GM12878 (cell line): ENCODE data around the gene LMAN2L. TPM values are rescaled to one million over a fixed set of nuclear protein-coding genes. Genes with fewer than 3 reads are reported as not detected.

Source experiments
- ATAC-seq: fragments of 200-7000 bp; cut with Tn5 transposase; 3 replicates; pipeline ENCODE4 v1.9.1; 2020; ENCODE audit warnings: mild to moderate bottlenecking, moderate library complexity
- BruUV-seq: library from RNA; stranded (reverse); fragments of 400-500 nt; replicated peaks from 2 replicates; lab custom pipeline; 2021; lab: Mats Ljungman, UMichigan
- CTCF ChIA-PET: fragments of 300-600 bp; sonication (Branson Sonifier 250); formaldehyde crosslinking; extraction: SDS; loops from one replicate; lab custom pipeline; 2021; ENCODE audit warnings: inconsistent platforms; lab: Yijun Ruan, JAX
- POLR2A ChIA-PET: fragments of 350-600 bp; formaldehyde crosslinking; extraction: SDS; loops from one replicate; lab custom pipeline; 2021; ENCODE audit warnings: inconsistent platforms; lab: Charles Lee
- RAD21 ChIA-PET: fragments of 300-600 bp; sonication (Branson Sonifier 250); formaldehyde crosslinking; loops from one replicate; lab custom pipeline; 2023; ENCODE audit warnings: antibody characterized with exemption; ENCODE audit not compliant: unreplicated experiment; lab: Charles Lee
- SMC1A ChIA-PET: fragments of 300-600 bp; sonication (Branson Sonifier 250); formaldehyde crosslinking; loops from one replicate; lab custom pipeline; 2023; ENCODE audit not compliant: unreplicated experiment, uncharacterized antibody; lab: Charles Lee
- DNase-seq: peaks from one replicate; pipeline ENCODE4 v3.0.0-alpha.2; 2011; ENCODE audit warnings: low read depth, low spot score
- FAIRE-seq: peaks from 3 replicates; lab custom pipeline; 2011; peaks lifted over from hg19 to GRCh38; lab: Jason Lieb, UNC
- H2AFZ ChIP-seq: 2 replicates; pipeline ENCODE4 v1.6.0; 2011; ENCODE audit warnings: low read depth, low read length, control low read depth; ENCODE audit not compliant: control insufficient read depth
- H3K27ac ChIP-seq: 2 replicates; pipeline ENCODE4 v1.5.1; 2011; ENCODE audit warnings: control low read depth; ENCODE audit not compliant: control insufficient read depth, insufficient read depth
- H3K27me3 ChIP-seq, 2 experiments: replicated peaks in 1 of 2; 2 replicates each; pipeline versions ENCODE4 v1.6.0 to v1.6.1; 2011; ENCODE audit warnings: low read length in 1 of 2; ENCODE audit not compliant: control insufficient read depth in 2 of 2, insufficient read depth in 2 of 2
- H3K36me3 ChIP-seq, 2 experiments: 2 replicates each; pipeline ENCODE4 v1.5.1; 2011; ENCODE audit warnings: low read length in 1 of 2; ENCODE audit not compliant: control insufficient read depth in 2 of 2, insufficient read depth in 2 of 2
- H3K4me1 ChIP-seq: 2 replicates; pipeline ENCODE4 v1.6.1; 2011; ENCODE audit warnings: mild to moderate bottlenecking, low read length, moderate library complexity, mixed read lengths; ENCODE audit not compliant: control insufficient read depth, insufficient read depth
- H3K4me2 ChIP-seq: 2 replicates; pipeline ENCODE4 v1.6.0; 2011; ENCODE audit warnings: control low read depth; ENCODE audit not compliant: control insufficient read depth, insufficient read depth
- H3K4me3 ChIP-seq: fragments of 200-600 bp; sonication (generic); 2 replicates; pipeline ENCODE4 v1.5.1; 2016
- H3K79me2 ChIP-seq: 2 replicates; pipeline ENCODE4 v1.6.0; 2011; ENCODE audit warnings: low read length; ENCODE audit not compliant: control insufficient read depth, insufficient read depth
- H3K9ac ChIP-seq: 2 replicates; pipeline ENCODE4 v1.8.0; 2011; ENCODE audit warnings: low read length, control low read depth, mixed read lengths; ENCODE audit not compliant: control insufficient read depth, insufficient read depth
- H3K9me3 ChIP-seq: replicated peaks from 3 replicates; pipeline ENCODE4 v1.5.1; 2011; ENCODE audit warnings: mild to moderate bottlenecking, low read length; ENCODE audit not compliant: control insufficient read depth, insufficient read depth
- H4K20me1 ChIP-seq: 2 replicates; pipeline ENCODE4 v1.6.0; 2011; ENCODE audit not compliant: control insufficient read depth, insufficient read depth
- ASH2L ChIP-seq: fragments of 300-600, 200-600 bp; sonication (generic); IDR thresholded peaks from 2 replicates; pipeline ENCODE4 v1.6.1; 2017; ENCODE audit warnings: low read depth, mild to moderate bottlenecking, borderline replicate concordance
- BCLAF1 ChIP-seq: fragments of 450-650 bp; IDR thresholded peaks from 2 replicates; pipeline ENCODE4 v1.6.1; 2017; ENCODE audit warnings: antibody characterized with exemption, mild to moderate bottlenecking, moderate library complexity
- CREM ChIP-seq: IDR thresholded peaks from 2 replicates; pipeline ENCODE4 v1.6.1; 2014; ENCODE audit warnings: antibody characterized with exemption, low read depth
- IKZF2 ChIP-seq, 2 experiments: fragments of 450-650 bp; IDR thresholded peaks; 2 replicates each; pipeline ENCODE4 v1.6.1; 2017; ENCODE audit warnings: mild to moderate bottlenecking in 2 of 2, moderate library complexity in 2 of 2
- JUNB ChIP-seq: IDR thresholded peaks from 2 replicates; pipeline ENCODE4 v1.6.1; 2016; ENCODE audit warnings: antibody characterized with exemption, mild to moderate bottlenecking
- KLF5 ChIP-seq: fragments of 450-650 bp; IDR thresholded peaks from 2 replicates; pipeline ENCODE4 v1.6.1; 2014; ENCODE audit warnings: mild to moderate bottlenecking; ENCODE audit not compliant: partially characterized antibody
- MYB ChIP-seq: fragments of 150-350 bp; IDR thresholded peaks from 2 replicates; pipeline ENCODE4 v1.6.1; 2014; ENCODE audit warnings: mild to moderate bottlenecking, low read depth, low read length, borderline replicate concordance
- WGBS: methylation state at CpG from one replicate; pipeline ENCODE4 v1.1.6; 2016; ENCODE audit warnings: low lambda C conversion rate; ENCODE audit not compliant: insufficient replicate concordance, insufficient coverage; ENCODE audit errors: missing lambda C conversion rate; 5-methylcytosine and 5-hydroxymethylcytosine counted together
- in situ Hi-C: fragments of 300-500 bp; cut with MboI; formaldehyde crosslinking; loops from 9 replicates; pipeline ENCODE4 v1.14.3; 2018; ENCODE audit warnings: mixed read lengths
- intact Hi-C: fragments of 100-400 bp; cut with micrococcal nuclease; formaldehyde crosslinking; loops from one replicate; pipeline ENCODE4 v1.14.2; 2022; ENCODE audit not compliant: unreplicated experiment
- polyA plus RNA-seq, 11 experiments: library from polyadenylated mRNA; depleted of rRNA in 4 of 11; unstranded in 6 of 11; stranded (reverse) in 5 of 11; fragments of >200 nt; fragmentation: Nextera tagmentation in 4 of 11; fragmentation: Illumina TruSeq in 1 of 11; extraction: Ambion mirVana in 4 of 11; extraction: Trizol in 1 of 11; gene quantifications; 1 replicate in 1 of 11; 2 replicates in 10 of 11; pipeline versions ENCODE4 v1.2.1 to v1.2.3, GENCODE V29; 2011 to 2016; ENCODE audit warnings: inconsistent platforms in 2 of 11, missing spikeins in 2 of 11, low read depth in 1 of 11
- total RNA-seq, 4 experiments: library from RNA; depleted of rRNA in 3 of 4; stranded (reverse); fragments of >200 nt in 3 of 4; fragmentation: Illumina TruSeq in 1 of 4; extraction: Trizol in 1 of 4; gene quantifications; 2 replicates each; pipeline versions ENCODE4 v1.2.1 to v1.2.3, GENCODE V29; 2013 to 2021
- TF ChIP-seq, protein P1 (sequence below): fragments of 450-650 bp; IDR thresholded peaks from 2 replicates; pipeline ENCODE4 v1.6.1; 2016; ENCODE audit warnings: mild to moderate bottlenecking, moderate library complexity, borderline replicate concordance

Gene LMAN2L
- total and polyA plus RNA-seq, 10 of the 15 experiments (the other 5 are each of a cell fraction or from before 2014, with no cell fraction given), result 5.7 to 16.3 (median 10.7) TPM

GRCh38 chr2:96768083-96768561 lies 28.3 kb upstream of the LMAN2L start (continued):
- TF ChIP-seq ASH2L (no peak; the same call in 1 of the 2 replicates), IKZF2 (IDR thresholded peaks at IDR 0.05) (peak; percentile 51 to 64; a peak in 2 of 4 replicates), KLF5 (no peak), CREM (peak; percentile 28; the same call in 1 of the 2 replicates)

DNA sequence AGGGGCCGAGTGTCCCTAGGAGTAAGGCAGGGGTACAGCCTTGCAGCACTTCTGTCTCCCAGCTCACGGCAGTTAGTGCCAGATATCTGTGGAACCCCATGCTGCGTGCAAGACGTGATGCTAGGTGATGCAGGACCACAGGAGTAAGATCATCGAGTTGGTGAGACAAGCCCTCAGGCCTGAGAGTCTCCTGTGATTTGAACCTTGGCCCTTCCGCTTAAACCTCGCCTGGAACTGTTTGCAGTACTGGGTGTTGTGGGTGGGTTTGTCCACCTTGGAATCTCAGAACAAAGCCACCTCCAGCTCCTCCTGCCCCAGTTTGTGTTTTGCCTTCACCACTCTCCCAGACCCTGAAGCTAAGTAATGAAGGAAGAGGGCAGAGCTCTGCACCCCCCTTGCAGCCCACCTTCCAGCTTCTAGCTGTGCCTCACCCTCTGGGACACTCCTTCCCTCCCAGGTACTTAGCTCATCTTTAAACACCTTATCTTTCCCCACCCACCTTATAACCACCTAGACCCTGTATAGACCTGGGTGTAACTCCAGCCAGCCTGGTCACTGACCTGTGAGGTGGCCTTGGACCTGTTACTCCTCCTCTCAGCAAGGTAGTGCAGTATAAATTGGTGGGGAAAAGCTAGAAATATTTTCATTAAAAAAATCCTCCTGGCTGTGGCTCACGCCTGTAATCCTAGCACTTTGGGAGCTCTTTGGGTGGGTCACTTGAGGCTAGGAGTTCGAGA lies 27.4 kb upstream of the LMAN2L start:
- Histone ChIP-seq H3K9me3 (no peaks in the 10 kb centered on the region), H3K9ac (peak overlapping the region; percentile 46; the same call in 1 of the 2 replicates), H3K27ac (peak overlapping the region; percentile 68), H3K79me2 (peaks cover 65% of the 10 kb centered on the region), H3K4me1 (peaks cover 39% of the 10 kb centered on the region), H3K36me3 (peaks cover 0 to 5% of the 10 kb centered on the region in 2 experiments; a peak in 1 of 4 replicates), H2AFZ (no peak overlapping the region), H3K27me3 (no peaks in the 10 kb centered on the region), H3K4me3 (peak overlapping the region; percentile 76), H4K20me1 (no peaks in the 10 kb centered on the region), H3K4me2 (peak overlapping the region; percentile 76)
- ChIA-PET SMC1A (interaction anchor here (0.5 to 2.4 kb wide), 10 partner anchors 11 to 187 kb away, joined by 3 to 8 read pairs (median 4); no protein-coding TSS in a partner anchor), RAD21 (interaction anchor here (0.6 to 2.1 kb wide), 8 partner anchors 21 to 500 kb away, joined by 3 to 12 read pairs (median 3); partner anchors contain the start of gene ANKRD39), POLR2A (interaction anchor here (0.5 to 7.5 kb wide), 10 partner anchors 7 to 241 kb away, joined by 3 to 88 read pairs (median 4); no protein-coding TSS in a partner anchor), CTCF (interaction anchor here (1.0 to 2.7 kb wide), 7 partner anchors 9 to 90 kb away, joined by 3 to 10 read pairs (median 4); partner anchors contain the start of gene ANKRD39)
- intact Hi-C loops, result loop anchor here (10.0 kb wide), 1 partner anchor 233 kb away; the partner anchor contains the start of gene ARID5A
- 64% methylated on average over 9 of the region's 9 CpGs for WGBS
- BruUV-seq, result no TSS peak
- FAIRE-seq, result no peak
- DNase-seq, result no peak
- ATAC-seq, result no peak
- in situ Hi-C loops, result no loop called here
- TF ChIP-seq JUNB (no peak), MYB (no peak), BCLAF1 (no peak)
- TF ChIP-seq, protein P1, sequence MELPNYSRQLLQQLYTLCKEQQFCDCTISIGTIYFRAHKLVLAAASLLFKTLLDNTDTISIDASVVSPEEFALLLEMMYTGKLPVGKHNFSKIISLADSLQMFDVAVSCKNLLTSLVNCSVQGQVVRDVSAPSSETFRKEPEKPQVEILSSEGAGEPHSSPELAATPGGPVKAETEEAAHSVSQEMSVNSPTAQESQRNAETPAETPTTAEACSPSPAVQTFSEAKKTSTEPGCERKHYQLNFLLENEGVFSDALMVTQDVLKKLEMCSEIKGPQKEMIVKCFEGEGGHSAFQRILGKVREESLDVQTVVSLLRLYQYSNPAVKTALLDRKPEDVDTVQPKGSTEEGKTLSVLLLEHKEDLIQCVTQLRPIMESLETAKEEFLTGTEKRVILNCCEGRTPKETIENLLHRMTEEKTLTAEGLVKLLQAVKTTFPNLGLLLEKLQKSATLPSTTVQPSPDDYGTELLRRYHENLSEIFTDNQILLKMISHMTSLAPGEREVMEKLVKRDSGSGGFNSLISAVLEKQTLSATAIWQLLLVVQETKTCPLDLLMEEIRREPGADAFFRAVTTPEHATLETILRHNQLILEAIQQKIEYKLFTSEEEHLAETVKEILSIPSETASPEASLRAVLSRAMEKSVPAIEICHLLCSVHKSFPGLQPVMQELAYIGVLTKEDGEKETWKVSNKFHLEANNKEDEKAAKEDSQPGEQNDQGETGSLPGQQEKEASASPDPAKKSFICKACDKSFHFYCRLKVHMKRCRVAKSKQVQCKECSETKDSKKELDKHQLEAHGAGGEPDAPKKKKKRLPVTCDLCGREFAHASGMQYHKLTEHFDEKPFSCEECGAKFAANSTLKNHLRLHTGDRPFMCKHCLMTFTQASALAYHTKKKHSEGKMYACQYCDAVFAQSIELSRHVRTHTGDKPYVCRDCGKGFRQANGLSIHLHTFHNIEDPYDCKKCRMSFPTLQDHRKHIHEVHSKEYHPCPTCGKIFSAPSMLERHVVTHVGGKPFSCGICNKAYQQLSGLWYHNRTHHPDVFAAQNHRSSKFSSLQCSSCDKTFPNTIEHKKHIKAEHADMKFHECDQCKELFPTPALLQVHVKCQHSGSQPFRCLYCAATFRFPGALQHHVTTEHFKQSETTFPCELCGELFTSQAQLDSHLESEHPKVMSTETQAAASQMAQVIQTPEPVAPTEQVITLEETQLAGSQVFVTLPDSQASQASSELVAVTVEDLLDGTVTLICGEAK, result no peak
